ENCODE measurements around the gene PPP6C. TPM values are rescaled to one million over a fixed set of nuclear protein-coding genes. Genes with fewer than 3 reads are reported as not detected.
"Not testable (repeated sequence)": the region's sequence is repeated elsewhere in the genome, so short reads cannot be mapped to it uniquely, and the experiment has no call there.

The PPP6C gene
- total RNA-seq, 1 experiment from 2014 or later, result 53.3 TPM

GRCh38 chr9:125119643-125120286, 69.8 kb downstream of the PPP6C start:
- no peak overlapping the region for H2BK20ac ChIP-seq (ENCODE audit: low read depth, low read length, poor library complexity, severe bottlenecking)
- no peak overlapping the region for H2BK120ac ChIP-seq (ENCODE audit: low read depth, low read length, poor library complexity, severe bottlenecking)
- H3K36me3 Mint-ChIP-seq (ENCODE audit: insufficient read depth in 1 of 3, low read depth in 3 of 3), result peaks cover 5 to 18% (median 13%) of the 10 kb centered on the region in 3 experiments; a peak in 6 of 7 replicates
- H4K5ac ChIP-seq (ENCODE audit: insufficient read length, low read depth, low read length), result no peak overlapping the region
- peaks cover 0 to 1% of the 10 kb centered on the region in 2 experiments; a peak in 2 of 5 replicates for H3K9me3 Mint-ChIP-seq
- no peak overlapping the region for H2BK12ac ChIP-seq (ENCODE audit: insufficient read length, low read depth, low read length)
- H3K23me2 ChIP-seq (ENCODE audit: insufficient read length, low read depth, low read length, poor library complexity, severe bottlenecking), result no peaks in the 10 kb centered on the region
- no peaks in the 10 kb centered on the region for H4K20me1 ChIP-seq (ENCODE audit: control insufficient read depth, insufficient read depth, insufficient read length)
- H3K4me1 Mint-ChIP-seq, result peaks cover 8 to 11% of the 10 kb centered on the region in 2 experiments
- H3K79me1 ChIP-seq (ENCODE audit: insufficient read depth, low read depth, low read length, poor library complexity, severe bottlenecking), result no peaks in the 10 kb centered on the region
- no peak for TF ChIP-seq CTCF (conservative IDR thresholded peaks at IDR 0.05)
- no CpG with 5 or more reads among the region's 4 CpGs for WGBS (ENCODE audit: extremely low coverage, insufficient read length, low lambda C conversion rate)
- no peak overlapping the region for H2AK5ac ChIP-seq (ENCODE audit: insufficient read length, low read length)
- no peak overlapping the region for H3K9ac ChIP-seq (ENCODE audit: extremely low read depth, insufficient read length, low read length)
- no peaks in the 10 kb centered on the region for H3K27me3 ChIP-seq (ENCODE audit: insufficient read depth, low read length)
- H3K18ac ChIP-seq (ENCODE audit: insufficient read length, low read depth, low read length), result no peak overlapping the region
- no peaks in the 10 kb centered on the region for H3K27me3 Mint-ChIP-seq (ENCODE audit: low read depth)
- H3K9me3 ChIP-seq (ENCODE audit: control insufficient read depth, low read depth, low read length), result no peaks in the 10 kb centered on the region
- H3T11ph ChIP-seq (ENCODE audit: low read length), result no peak overlapping the region
- no peak overlapping the region for H2BK5ac ChIP-seq (ENCODE audit: insufficient read length, low read length)
- no peak overlapping the region for H3K56ac ChIP-seq (ENCODE audit: insufficient read length, low read depth, low read length)
- no peak overlapping the region for H2AFZ ChIP-seq (ENCODE audit: low read length)
- H3K79me2 ChIP-seq (ENCODE audit: insufficient read depth, low read length), result no peaks in the 10 kb centered on the region
- no peak overlapping the region for H4K8ac ChIP-seq (replicated peaks; ENCODE audit: insufficient read length, low read depth, low read length)
- DNase-seq, result no peak
- no peak overlapping the region for H3K14ac ChIP-seq (ENCODE audit: insufficient read depth, low read length)
- 0 out of 7 replicates have a peak overlapping the region, but pooled peaks of 1 of the 3 experiments have one; percentile 40 for H3K27ac Mint-ChIP-seq
- no peaks in the 10 kb centered on the region for H3K4me1 ChIP-seq (ENCODE audit: insufficient read depth, low read length)
- H3K4me3 Mint-ChIP-seq, result no peak overlapping the region
- H3K27ac ChIP-seq (ENCODE audit: insufficient read length, low read depth, low read length), result no peak overlapping the region
- no peak overlapping the region for H3K23ac ChIP-seq (ENCODE audit: insufficient read length, low read depth, low read length)
- H4K91ac ChIP-seq (ENCODE audit: insufficient read length, low read depth, low read length), result no peak overlapping the region
- H2BK15ac ChIP-seq (ENCODE audit: low read depth, low read length), result no peak overlapping the region
- no peak overlapping the region for H3K4ac ChIP-seq (ENCODE audit: low read depth, low read length)
- no peak overlapping the region for H3K4me2 ChIP-seq (ENCODE audit: insufficient read depth, insufficient read length, low read length)

GRCh38 chr9:125118696-125119095, 70.9 kb downstream of the PPP6C start:
- H2BK20ac ChIP-seq (ENCODE audit: low read depth, low read length, poor library complexity, severe bottlenecking); H3K23me2 ChIP-seq (ENCODE audit: insufficient read length, low read depth, low read length, poor library complexity, severe bottlenecking); H3K56ac ChIP-seq (ENCODE audit: insufficient read length, low read depth, low read length); H3K4me3 Mint-ChIP-seq; H3K27me3 Mint-ChIP-seq (ENCODE audit: low read depth); H2BK12ac ChIP-seq (ENCODE audit: insufficient read length, low read depth, low read length); H3K4ac ChIP-seq (ENCODE audit: low read depth, low read length); H4K5ac ChIP-seq (ENCODE audit: insufficient read length, low read depth, low read length); H4K91ac ChIP-seq (ENCODE audit: insufficient read length, low read depth, low read length); H2BK120ac ChIP-seq (ENCODE audit: low read depth, low read length, poor library complexity, severe bottlenecking); H2AK5ac ChIP-seq (ENCODE audit: insufficient read length, low read length); H3K9me3 ChIP-seq (ENCODE audit: control insufficient read depth, low read depth, low read length); H3K4me2 ChIP-seq (ENCODE audit: insufficient read depth, insufficient read length, low read length); DNase-seq; H2AFZ ChIP-seq (ENCODE audit: low read length); H3K27me3 ChIP-seq (ENCODE audit: insufficient read depth, low read length); H3K79me2 ChIP-seq (ENCODE audit: insufficient read depth, low read length); H4K20me1 ChIP-seq (ENCODE audit: control insufficient read depth, insufficient read depth, insufficient read length); H4K8ac ChIP-seq (replicated peaks; ENCODE audit: insufficient read length, low read depth, low read length); H3K9ac ChIP-seq (ENCODE audit: extremely low read depth, insufficient read length, low read length); H3K14ac ChIP-seq (ENCODE audit: insufficient read depth, low read length); H3T11ph ChIP-seq (ENCODE audit: low read length); H3K9me3 Mint-ChIP-seq; H2BK15ac ChIP-seq (ENCODE audit: low read depth, low read length); H2BK5ac ChIP-seq (ENCODE audit: insufficient read length, low read length); H3K18ac ChIP-seq (ENCODE audit: insufficient read length, low read depth, low read length); H3K23ac ChIP-seq (ENCODE audit: insufficient read length, low read depth, low read length); H3K27ac ChIP-seq (ENCODE audit: insufficient read length, low read depth, low read length); H3K4me1 ChIP-seq (ENCODE audit: insufficient read depth, low read length); H3K79me1 ChIP-seq (ENCODE audit: insufficient read depth, low read depth, low read length, poor library complexity, severe bottlenecking): not testable (repeated sequence)
- peak overlapping the region in 2 of 3 experiments; percentile 74 to 80; a peak in 3 of 7 replicates for H3K27ac Mint-ChIP-seq
- H3K4me1 Mint-ChIP-seq, result peaks cover 8 to 11% of the 10 kb centered on the region in 2 experiments
- no CpG with 5 or more reads among the region's 2 CpGs for WGBS (ENCODE audit: extremely low coverage, insufficient read length, low lambda C conversion rate)
- peaks cover 8 to 18% (median 18%) of the 10 kb centered on the region in 3 experiments for H3K36me3 Mint-ChIP-seq (ENCODE audit: insufficient read depth in 1 of 3, low read depth in 3 of 3)

Measured in H9 (cell line).